Ammon's horn (tissue), 1 donor: ENCODE data around the gene KRT2.

ENCODE experiments used
- DNase-seq: peaks from one replicate; pipeline ENCODE4 v3.0.0-alpha.2; 2016; ENCODE audit warnings: low spot score

The KRT2 gene

GRCh38 chr12:52651726-52652261 lies at the start of gene KRT2:
Gene KRT2 (minus strand): TSS chr12:52652211. CDS start chr12:52652142, 69 bp downstream.
- no peak for DNase-seq

- DNase-seq: no peak
These were observed 49.3 kb upstream of the KRT2 start for GRCh38 chr12:52701281-52701680.

GRCh38 chr12:52699960-52700359 lies 47.9 kb upstream of the KRT2 start:
- DNase-seq: no peak

- no peak for DNase-seq
These were observed 47.4 kb upstream of the KRT2 start for GRCh38 chr12:52699373-52699772.

- no peak for DNase-seq
These were observed 46.8 kb upstream of the KRT2 start for GRCh38 chr12:52698651-52699340.

GRCh38 chr12:52697058-52697582 lies 45.1 kb upstream of the KRT2 start:
- DNase-seq: no peak

- DNase-seq: no peak
These were observed 44.6 kb upstream of the KRT2 start for GRCh38 chr12:52696588-52696987.

- no peak for DNase-seq
These were observed 43.0 kb upstream of the KRT2 start for GRCh38 chr12:52695039-52695438.

- no peak for DNase-seq
These were observed 42.1 kb upstream of the KRT2 start for GRCh38 chr12:52694151-52694550.

GRCh38 chr12:52693261-52693660 lies 41.2 kb upstream of the KRT2 start:
- DNase-seq: no peak

GRCh38 chr12:52692254-52692653 lies 40.2 kb upstream of the KRT2 start:
- no peak for DNase-seq

GRCh38 chr12:52691841-52692150 lies 39.8 kb upstream of the KRT2 start:
- DNase-seq: no peak

GRCh38 chr12:52691076-52691840 lies 39.2 kb upstream of the KRT2 start:
- DNase-seq: no peak

- DNase-seq: no peak
These were observed 38.5 kb upstream of the KRT2 start for GRCh38 chr12:52690351-52691075.

- no peak for DNase-seq
These were observed 37.9 kb upstream of the KRT2 start for GRCh38 chr12:52689936-52690335.

- no peak for DNase-seq
These were observed 37.2 kb upstream of the KRT2 start for GRCh38 chr12:52689239-52689638.

- DNase-seq: no peak
These were observed 36.5 kb upstream of the KRT2 start for GRCh38 chr12:52688481-52688880.

- DNase-seq: no peak
These were observed 35.7 kb upstream of the KRT2 start for GRCh38 chr12:52687497-52688385.

- DNase-seq: no peak
These were observed 34.9 kb upstream of the KRT2 start for GRCh38 chr12:52686756-52687487.

GRCh38 chr12:52686063-52686462 lies 34.1 kb upstream of the KRT2 start:
- DNase-seq: no peak

GRCh38 chr12:52685406-52685890 lies 33.4 kb upstream of the KRT2 start:
- no peak for DNase-seq
